ENCODE measurements around the gene SLC17A1.
"Not testable (repeated sequence)": the region's sequence is repeated elsewhere in the genome, so short reads cannot be mapped to it uniquely, and the experiment has no call there.

Gene SLC17A1

DNA sequence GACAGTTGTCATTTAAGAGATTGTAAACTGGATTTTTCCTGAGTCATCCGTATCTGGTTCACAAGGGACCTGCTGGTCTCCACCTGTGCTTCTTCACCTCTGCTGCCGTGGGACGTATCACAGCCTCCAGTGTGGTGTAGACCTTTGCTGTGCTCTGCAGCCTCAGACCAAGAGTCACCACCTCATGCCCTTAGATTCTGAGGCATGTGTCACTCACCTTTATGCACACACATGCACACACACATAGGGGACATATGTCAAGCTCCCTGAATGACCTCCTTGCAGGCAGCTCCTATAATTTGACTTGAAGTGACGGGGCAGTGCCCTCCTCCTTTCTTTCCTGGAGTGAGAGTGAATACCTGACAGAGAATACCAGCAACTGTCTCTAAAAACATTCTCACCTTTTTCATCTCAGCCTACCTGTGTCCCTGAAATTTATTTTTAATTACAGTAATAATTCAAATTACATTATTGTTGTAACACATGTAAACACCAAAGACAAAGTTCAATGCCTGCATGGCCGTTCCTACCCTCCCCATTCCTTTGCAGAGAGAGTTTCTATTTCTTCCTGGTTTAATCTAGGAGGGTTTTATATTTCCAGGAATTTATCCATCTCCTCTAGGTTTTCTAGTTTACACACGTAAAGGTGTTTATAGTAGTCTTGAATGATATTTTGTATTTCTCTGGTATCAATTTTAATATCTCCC is 73.8 kb downstream of the SLC17A1 start:
- H3K27ac ChIP-seq, result no peak overlapping the region
- TF ChIP-seq ZFX (IDR thresholded peaks at IDR 0.05; ENCODE audit: borderline replicate concordance) (no peak), CTCF (IDR thresholded peaks at IDR 0.05) (no peak)

DNA sequence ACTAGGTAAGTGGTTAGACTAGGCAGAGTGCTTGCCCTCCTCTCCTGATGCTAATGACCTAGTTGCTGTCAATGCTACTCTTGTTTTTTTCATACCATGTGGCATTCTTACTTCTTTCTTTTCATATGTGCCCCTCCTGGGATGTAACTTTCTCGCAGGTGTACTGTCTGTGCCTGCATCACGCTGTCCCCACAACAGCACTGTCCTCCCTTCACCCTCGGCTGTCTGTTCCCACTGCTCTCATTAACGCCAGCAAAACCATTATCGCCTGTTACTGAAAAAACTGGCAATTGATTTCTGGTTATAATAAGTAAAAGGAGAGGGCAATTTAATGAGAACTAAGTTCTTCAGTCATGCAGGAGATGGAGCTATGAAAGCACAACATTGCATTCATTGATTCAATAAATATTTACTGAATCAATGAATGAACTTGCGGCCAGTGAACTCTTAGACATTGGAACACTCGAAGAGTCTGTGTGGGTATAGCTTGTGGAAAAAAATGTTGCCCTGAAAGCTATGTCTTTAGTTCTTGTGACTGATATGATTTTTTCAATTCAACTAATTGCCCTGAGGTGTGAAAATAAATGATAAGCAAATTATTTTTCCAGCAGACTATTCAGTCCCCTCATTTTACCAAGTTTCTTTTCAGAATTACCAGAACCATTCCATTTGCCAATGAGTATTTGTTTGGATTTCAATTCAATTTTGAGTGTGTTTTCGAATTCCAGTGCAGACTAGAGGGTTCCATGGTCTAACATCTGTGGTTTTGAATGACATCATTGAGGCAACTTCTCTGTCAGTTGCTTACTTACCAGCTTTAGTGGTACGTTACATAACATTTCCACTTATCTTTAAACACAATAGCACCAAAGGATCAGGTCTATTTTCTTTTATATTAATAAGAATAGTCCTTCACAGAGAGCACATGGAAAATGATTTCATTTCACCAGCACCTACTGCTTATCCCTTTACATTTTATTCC is 75.2 kb downstream of the SLC17A1 start:
- no peak for TF ChIP-seq ZFX (IDR thresholded peaks at IDR 0.05; ENCODE audit: borderline replicate concordance)
- peak overlapping the region; percentile 88; the same call in 1 of the 2 replicates for H3K27ac ChIP-seq

DNA sequence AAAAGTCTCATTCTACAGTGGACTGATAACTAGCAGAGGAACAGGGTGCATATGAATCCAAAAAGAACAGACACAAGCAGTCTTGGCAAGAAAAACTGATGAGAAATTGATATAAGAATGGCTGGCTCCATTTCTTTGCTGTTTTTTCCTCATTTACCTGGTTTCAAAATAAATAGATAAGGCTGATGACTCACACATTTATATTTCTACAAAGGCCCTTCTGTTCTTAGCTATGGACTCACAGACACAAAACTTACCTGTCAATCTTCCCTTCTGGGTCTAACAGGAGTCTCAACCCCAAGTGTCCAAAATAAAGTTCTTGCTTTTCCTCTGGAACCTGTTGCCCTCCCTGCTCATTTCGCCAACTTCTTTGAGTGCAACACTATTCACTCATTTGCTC is 76.4 kb downstream of the SLC17A1 start:
- TF ChIP-seq CTCF (IDR thresholded peaks at IDR 0.05) (no peak), ZFX (IDR thresholded peaks at IDR 0.05; ENCODE audit: borderline replicate concordance) (no peak)
- peak overlapping the region; percentile 88 for H3K27ac ChIP-seq

- TF ChIP-seq ZFX (IDR thresholded peaks at IDR 0.05; ENCODE audit: borderline replicate concordance) (no peak), CTCF (IDR thresholded peaks at IDR 0.05) (no peak)
- H3K27ac ChIP-seq, result peak within 1 kb of the TSS; percentile 88
These were observed 77.3 kb downstream of the SLC17A1 start, which contains the start of gene SLC17A4 for GRCh38 chr6:25754535-25754934. Gene SLC17A4, plus strand, starts transcription at chr6:25754742. Its CDS starts 7,221 bp downstream, at chr6:25761963.

DNA sequence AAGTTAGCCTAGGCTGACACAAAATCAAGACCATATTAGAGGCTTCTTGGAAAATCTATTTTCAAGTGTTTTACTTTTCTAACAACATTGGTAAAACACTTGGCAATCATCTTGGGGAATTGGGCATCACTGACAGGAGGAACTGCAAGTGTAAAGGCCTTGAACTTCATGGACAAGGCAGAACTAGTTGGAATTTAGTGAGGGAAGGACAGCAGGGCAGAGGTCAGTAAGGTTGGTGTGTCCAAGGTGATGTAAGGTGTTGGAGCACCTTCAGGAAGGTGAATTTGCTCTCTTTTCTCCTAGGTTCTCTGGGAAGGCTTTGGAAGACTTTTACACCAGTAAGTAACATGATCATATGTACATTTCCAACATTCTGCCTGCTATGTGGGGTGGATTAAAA is 78.8 kb downstream of the SLC17A1 start:
- H3K27ac ChIP-seq, result peak overlapping the region; percentile 88; the same call in 1 of the 2 replicates
- TF ChIP-seq CTCF (IDR thresholded peaks at IDR 0.05) (no peak), ZFX (IDR thresholded peaks at IDR 0.05; ENCODE audit: borderline replicate concordance) (no peak)

DNA sequence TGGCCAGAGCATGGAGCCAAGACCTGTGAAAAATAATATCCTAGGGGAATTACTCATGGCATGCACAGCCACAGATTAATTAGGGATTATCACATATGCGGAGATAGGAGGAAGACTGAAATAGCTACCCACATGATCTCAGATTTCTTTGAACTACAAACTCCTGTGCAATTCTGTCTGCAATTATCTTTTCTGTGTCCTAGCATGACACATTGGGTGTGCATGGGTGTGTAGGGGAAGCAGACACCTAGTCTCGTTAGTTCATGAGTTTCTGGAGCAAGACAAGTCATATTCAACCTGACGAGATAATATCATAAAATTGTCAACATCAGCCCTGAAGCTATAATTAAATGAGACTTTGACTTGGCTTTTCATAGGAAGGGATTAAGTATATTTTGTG is 80.9 kb downstream of the SLC17A1 start:
- peak overlapping the region; percentile 46 for H3K27ac ChIP-seq
- no peak for TF ChIP-seq CTCF (IDR thresholded peaks at IDR 0.05)
- TF ChIP-seq ZFX (IDR thresholded peaks at IDR 0.05; ENCODE audit: borderline replicate concordance), result no peak

- no peak for TF ChIP-seq ZFX (IDR thresholded peaks at IDR 0.05; ENCODE audit: borderline replicate concordance)
- TF ChIP-seq CTCF (IDR thresholded peaks at IDR 0.05), result no peak
- H3K27ac ChIP-seq, result no peak overlapping the region
These were observed 82.0 kb downstream of the SLC17A1 start for GRCh38 chr6:25749837-25750236.

GRCh38 chr6:25748601-25749517 is 83.0 kb downstream of the SLC17A1 start:
- not testable (repeated sequence) for H3K27ac ChIP-seq

Measured in 22Rv1 (cell line).